Suprapubic skin (tissue), 4 donors: ENCODE data around the gene SEPTIN14. TPM values are rescaled to one million over a fixed set of nuclear protein-coding genes. Genes with fewer than 3 reads are reported as not detected.
"Not testable (repeated sequence)": the region's sequence is repeated elsewhere in the genome, so short reads cannot be mapped to it uniquely, and the experiment has no call there.

Experiments used
- DNase-seq, 2 donors: peaks; one replicate each; pipeline ENCODE4 v3.0.0-alpha.2; 2019; ENCODE audit warnings: low spot score in 2 of 2
- H3K27ac ChIP-seq: fragments of 200-600 bp; sonication (generic); one replicate; pipeline ENCODE4 v1.5.1; 2019
- H3K27me3 ChIP-seq: fragments of 200-600 bp; sonication (generic); one replicate; pipeline ENCODE4 v1.5.1; 2019
- H3K36me3 ChIP-seq: fragments of 200-600 bp; sonication (generic); one replicate; pipeline ENCODE4 v1.5.1; 2019
- H3K4me1 ChIP-seq: fragments of 200-600 bp; sonication (generic); one replicate; pipeline ENCODE4 v1.5.1; 2019
- H3K4me3 ChIP-seq: fragments of 200-600 bp; sonication (generic); one replicate; pipeline ENCODE4 v1.5.1; 2019; ENCODE audit warnings: mild to moderate bottlenecking
- H3K9me3 ChIP-seq: fragments of 200-600 bp; sonication (generic); one replicate; pipeline ENCODE4 v1.5.1; 2019
- CTCF ChIP-seq, 2 donors: fragments of 200-600 bp in 1 of 2; fragments of 450-650 bp in 1 of 2; sonication (generic) in 1 of 2; IDR thresholded peaks; one replicate each; pipeline ENCODE4 v1.5.1; 2016 to 2019; ENCODE audit warnings: antibody characterized with exemption in 2 of 2, mild to moderate bottlenecking in 1 of 2, moderate library complexity in 1 of 2
- EP300 ChIP-seq: sonication (generic); formaldehyde crosslinking; IDR thresholded peaks from one replicate; pipeline ENCODE4 v1.6.1; 2017; ENCODE audit warnings: antibody characterized with exemption
- POLR2A ChIP-seq, 2 donors: fragments of 450-650 bp; IDR thresholded peaks; one replicate each; pipeline ENCODE4 v1.6.1; 2017; ENCODE audit warnings: antibody characterized with exemption in 2 of 2, mild to moderate bottlenecking in 2 of 2, moderate library complexity in 2 of 2
- POLR2AphosphoS5 ChIP-seq, 3 donors: sonication (generic); formaldehyde crosslinking; IDR thresholded peaks; one replicate each; pipeline ENCODE4 v1.6.1; 2017; ENCODE audit warnings: antibody characterized with exemption in 3 of 3
- WGBS: methylation state at CpG from one replicate; pipeline ENCODE4 v1.1.5; 2018; 5-methylcytosine and 5-hydroxymethylcytosine counted together
- total RNA-seq, 4 donors: library from RNA; depleted of rRNA; stranded (reverse); fragments of >200 nt; gene quantifications; one replicate each; pipeline ENCODE4 v1.1.0, GENCODE V29; 2016

Gene SEPTIN14
- total RNA-seq, 4 donors from 2014 or later = not detected

GRCh38 chr7:55871932-55872485 lies 9.5 kb upstream of the SEPTIN14 start:
- no peak for DNase-seq
- H3K27ac ChIP-seq = no peak overlapping the region
- TF ChIP-seq EP300 = no peak
- TF ChIP-seq POLR2AphosphoS5 (IDR thresholded peaks at IDR 0.05) = no peak
- TF ChIP-seq POLR2A (IDR thresholded peaks at IDR 0.05) = no peak
- TF ChIP-seq CTCF (IDR thresholded peaks at IDR 0.05) = no peak
- no peaks in the 10 kb centered on the region for H3K36me3 ChIP-seq
- H3K9me3 ChIP-seq = no peaks in the 10 kb centered on the region
- WGBS = 83% methylated on average over 8 of the region's 8 CpGs
- H3K4me1 ChIP-seq = no peaks in the 10 kb centered on the region
- H3K4me3 ChIP-seq = no peak overlapping the region
- no peaks in the 10 kb centered on the region for H3K27me3 ChIP-seq

- not testable (repeated sequence) for H3K27ac ChIP-seq, H3K27me3 ChIP-seq, H3K4me3 ChIP-seq, H3K9me3 ChIP-seq, H3K4me1 ChIP-seq, H3K36me3 ChIP-seq, DNase-seq
- 87% methylated on average over 6 of the region's 7 CpGs for WGBS
Measured at GRCh38 chr7:55868989-55869388, 6.4 kb upstream of the SEPTIN14 start.

GRCh38 chr7:55845164-55845563 lies 17.4 kb downstream of the SEPTIN14 start:
- not testable (repeated sequence) for H3K27ac ChIP-seq, H3K27me3 ChIP-seq, DNase-seq, H3K4me1 ChIP-seq, H3K4me3 ChIP-seq, H3K9me3 ChIP-seq, H3K36me3 ChIP-seq
- WGBS = 74% methylated on average over 1 of the region's 1 CpG

- 93% methylated on average over 4 of the region's 4 CpGs for WGBS
- no peaks in the 10 kb centered on the region for H3K27me3 ChIP-seq
- no peaks in the 10 kb centered on the region for H3K9me3 ChIP-seq
- H3K27ac ChIP-seq = no peak overlapping the region
- TF ChIP-seq EP300 = no peak
- TF ChIP-seq CTCF (IDR thresholded peaks at IDR 0.05) = no peak
- TF ChIP-seq POLR2AphosphoS5 (IDR thresholded peaks at IDR 0.05) = no peak
- no peak for TF ChIP-seq POLR2A (IDR thresholded peaks at IDR 0.05)
- DNase-seq = no peak
- no peaks in the 10 kb centered on the region for H3K4me1 ChIP-seq
- H3K36me3 ChIP-seq = no peaks in the 10 kb centered on the region
- H3K4me3 ChIP-seq = no peak overlapping the region
Measured at GRCh38 chr7:55838595-55838994, 24.0 kb downstream of the SEPTIN14 start.

GRCh38 chr7:55827577-55827976 lies 35.0 kb downstream of the SEPTIN14 start:
- Histone ChIP-seq H3K4me3 (no peak overlapping the region), H3K9me3 (peaks cover 3% of the 10 kb centered on the region), H3K27ac (no peak overlapping the region), H3K27me3 (no peaks in the 10 kb centered on the region), H3K4me1 (no peaks in the 10 kb centered on the region), H3K36me3 (no peaks in the 10 kb centered on the region)
- no peak for TF ChIP-seq EP300
- TF ChIP-seq POLR2AphosphoS5 (IDR thresholded peaks at IDR 0.05) = no peak
- TF ChIP-seq POLR2A (IDR thresholded peaks at IDR 0.05) = no peak
- TF ChIP-seq CTCF (IDR thresholded peaks at IDR 0.05) = no peak
- WGBS = no CpG with 5 or more reads among the region's 1 CpG
- no peak for DNase-seq

- peaks cover 4% of the 10 kb centered on the region for H3K9me3 ChIP-seq
- H3K27me3 ChIP-seq = no peaks in the 10 kb centered on the region
- no peaks in the 10 kb centered on the region for H3K36me3 ChIP-seq
- no peaks in the 10 kb centered on the region for H3K4me1 ChIP-seq
- TF ChIP-seq POLR2A (IDR thresholded peaks at IDR 0.05) = no peak
- TF ChIP-seq POLR2AphosphoS5 (IDR thresholded peaks at IDR 0.05) = no peak
- TF ChIP-seq EP300 = no peak
- TF ChIP-seq CTCF (IDR thresholded peaks at IDR 0.05) = no peak
- no peak overlapping the region for H3K27ac ChIP-seq
- H3K4me3 ChIP-seq = no peak overlapping the region
- DNase-seq = no peak
- 63% methylated on average over 2 of the region's 2 CpGs for WGBS
Measured at GRCh38 chr7:55818686-55819085, 43.9 kb downstream of the SEPTIN14 start.

GRCh38 chr7:55797260-55797659 lies 65.3 kb downstream of the SEPTIN14 start:
- H3K27ac ChIP-seq, H3K4me1 ChIP-seq, H3K36me3 ChIP-seq, H3K9me3 ChIP-seq, DNase-seq, H3K4me3 ChIP-seq, H3K27me3 ChIP-seq: not testable (repeated sequence)
- WGBS = 77% methylated on average over 1 of the region's 1 CpG
